ENCODE measurements around the gene TEK.

DNA sequence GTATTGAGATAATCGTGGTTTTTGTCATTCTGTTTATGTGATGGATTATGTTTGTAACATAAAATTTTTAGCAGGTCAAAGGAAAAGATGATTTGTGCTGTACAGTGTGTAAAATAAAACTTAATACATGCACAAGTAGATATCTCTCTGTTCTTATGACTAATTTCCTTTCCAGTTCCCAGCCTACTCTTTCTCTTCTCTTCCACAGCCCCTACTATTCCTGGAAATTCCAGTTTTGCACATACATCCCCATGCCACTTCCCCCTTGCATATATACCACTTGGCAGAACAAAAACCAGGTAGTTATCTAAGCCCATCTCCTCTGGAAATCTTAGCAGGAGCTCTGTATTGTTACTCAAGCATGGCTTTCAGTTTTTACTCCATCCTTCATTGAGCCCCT is 20.2 kb downstream of the TEK start:
- TF ChIP-seq, protein P1, sequence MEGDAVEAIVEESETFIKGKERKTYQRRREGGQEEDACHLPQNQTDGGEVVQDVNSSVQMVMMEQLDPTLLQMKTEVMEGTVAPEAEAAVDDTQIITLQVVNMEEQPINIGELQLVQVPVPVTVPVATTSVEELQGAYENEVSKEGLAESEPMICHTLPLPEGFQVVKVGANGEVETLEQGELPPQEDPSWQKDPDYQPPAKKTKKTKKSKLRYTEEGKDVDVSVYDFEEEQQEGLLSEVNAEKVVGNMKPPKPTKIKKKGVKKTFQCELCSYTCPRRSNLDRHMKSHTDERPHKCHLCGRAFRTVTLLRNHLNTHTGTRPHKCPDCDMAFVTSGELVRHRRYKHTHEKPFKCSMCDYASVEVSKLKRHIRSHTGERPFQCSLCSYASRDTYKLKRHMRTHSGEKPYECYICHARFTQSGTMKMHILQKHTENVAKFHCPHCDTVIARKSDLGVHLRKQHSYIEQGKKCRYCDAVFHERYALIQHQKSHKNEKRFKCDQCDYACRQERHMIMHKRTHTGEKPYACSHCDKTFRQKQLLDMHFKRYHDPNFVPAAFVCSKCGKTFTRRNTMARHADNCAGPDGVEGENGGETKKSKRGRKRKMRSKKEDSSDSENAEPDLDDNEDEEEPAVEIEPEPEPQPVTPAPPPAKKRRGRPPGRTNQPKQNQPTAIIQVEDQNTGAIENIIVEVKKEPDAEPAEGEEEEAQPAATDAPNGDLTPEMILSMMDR (conservative IDR thresholded peaks at IDR 0.05; ENCODE audit: low read depth in 2 of 2): no peak
- TF ChIP-seq, protein P2, sequence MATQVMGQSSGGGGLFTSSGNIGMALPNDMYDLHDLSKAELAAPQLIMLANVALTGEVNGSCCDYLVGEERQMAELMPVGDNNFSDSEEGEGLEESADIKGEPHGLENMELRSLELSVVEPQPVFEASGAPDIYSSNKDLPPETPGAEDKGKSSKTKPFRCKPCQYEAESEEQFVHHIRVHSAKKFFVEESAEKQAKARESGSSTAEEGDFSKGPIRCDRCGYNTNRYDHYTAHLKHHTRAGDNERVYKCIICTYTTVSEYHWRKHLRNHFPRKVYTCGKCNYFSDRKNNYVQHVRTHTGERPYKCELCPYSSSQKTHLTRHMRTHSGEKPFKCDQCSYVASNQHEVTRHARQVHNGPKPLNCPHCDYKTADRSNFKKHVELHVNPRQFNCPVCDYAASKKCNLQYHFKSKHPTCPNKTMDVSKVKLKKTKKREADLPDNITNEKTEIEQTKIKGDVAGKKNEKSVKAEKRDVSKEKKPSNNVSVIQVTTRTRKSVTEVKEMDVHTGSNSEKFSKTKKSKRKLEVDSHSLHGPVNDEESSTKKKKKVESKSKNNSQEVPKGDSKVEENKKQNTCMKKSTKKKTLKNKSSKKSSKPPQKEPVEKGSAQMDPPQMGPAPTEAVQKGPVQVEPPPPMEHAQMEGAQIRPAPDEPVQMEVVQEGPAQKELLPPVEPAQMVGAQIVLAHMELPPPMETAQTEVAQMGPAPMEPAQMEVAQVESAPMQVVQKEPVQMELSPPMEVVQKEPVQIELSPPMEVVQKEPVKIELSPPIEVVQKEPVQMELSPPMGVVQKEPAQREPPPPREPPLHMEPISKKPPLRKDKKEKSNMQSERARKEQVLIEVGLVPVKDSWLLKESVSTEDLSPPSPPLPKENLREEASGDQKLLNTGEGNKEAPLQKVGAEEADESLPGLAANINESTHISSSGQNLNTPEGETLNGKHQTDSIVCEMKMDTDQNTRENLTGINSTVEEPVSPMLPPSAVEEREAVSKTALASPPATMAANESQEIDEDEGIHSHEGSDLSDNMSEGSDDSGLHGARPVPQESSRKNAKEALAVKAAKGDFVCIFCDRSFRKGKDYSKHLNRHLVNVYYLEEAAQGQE (IDR thresholded peaks at IDR 0.05; ENCODE audit: unreplicated experiment): no peak
- no peak for TF ChIP-seq POLR2AphosphoS5 (IDR thresholded peaks at IDR 0.05; ENCODE audit: low read depth)
- no peak for TF ChIP-seq EZH2 (IDR thresholded peaks at IDR 0.05; ENCODE audit: low read depth, unreplicated experiment)
- no peak for TF ChIP-seq EZH2phosphoT487 (IDR thresholded peaks at IDR 0.05; ENCODE audit: unreplicated experiment)
- no peak for TF ChIP-seq NANOG (IDR thresholded peaks at IDR 0.05; ENCODE audit: borderline replicate concordance)

Data from GM23338 (cell line).